H1 (cell line): ENCODE data around the gene AOC1. TPM values are rescaled to one million over a fixed set of nuclear protein-coding genes. Genes with fewer than 3 reads are reported as not detected.
A peak's percentile ranks its signal among the peaks of the same experiment; 100 is the strongest.

ENCODE experiments used
- CTCF ChIA-PET: fragments of 300-600 bp; sonication (Branson Sonifier 250); formaldehyde crosslinking; loops from one replicate; lab custom pipeline; 2021; ENCODE audit not compliant: partially characterized antibody; lab: Charles Lee
- POLR2A ChIA-PET: fragments of 300-600 bp; sonication (Branson Sonifier 250); formaldehyde crosslinking; loops from one replicate; lab custom pipeline; 2021; ENCODE audit warnings: inconsistent platforms; ENCODE audit not compliant: partially characterized antibody; lab: Charles Lee
- DNase-seq, 2 experiments: peaks; one replicate each; pipeline versions ENCODE4 v3.0.0 to v3.0.0-alpha.2; 2010 to 2022; ENCODE audit warnings: low spot score in 2 of 2, low read depth in 1 of 2, mixed read lengths in 1 of 2
- FAIRE-seq: peaks from 2 replicates; lab custom pipeline; 2011; peaks lifted over from hg19 to GRCh38; lab: Jason Lieb, UNC
- H2AFZ ChIP-seq: 2 replicates; pipeline ENCODE4 v1.8.1; 2012; ENCODE audit warnings: low read length, inconsistent platforms
- H2AK5ac ChIP-seq: 2 replicates; pipeline ENCODE4 v1.6.1; 2013; ENCODE audit warnings: low read depth, low read length
- H2BK120ac ChIP-seq: replicated peaks from 2 replicates; pipeline ENCODE3; 2013; ENCODE audit warnings: low read depth, low read length, inconsistent platforms
- H2BK12ac ChIP-seq: 2 replicates; pipeline ENCODE4 v1.6.1; 2013; ENCODE audit warnings: low read depth, low read length
- H2BK15ac ChIP-seq: 2 replicates; pipeline ENCODE4 v1.6.1; 2013; ENCODE audit warnings: low read length
- H2BK20ac ChIP-seq: 2 replicates; pipeline ENCODE4 v1.6.1; 2013; ENCODE audit warnings: low read length
- H2BK5ac ChIP-seq: 2 replicates; pipeline ENCODE4 v1.6.1; 2013; ENCODE audit warnings: low read depth, low read length
- H3K14ac ChIP-seq: 2 replicates; pipeline ENCODE4 v1.6.1; 2013; ENCODE audit warnings: inconsistent platforms; ENCODE audit not compliant: insufficient read length
- H3K18ac ChIP-seq: 2 replicates; pipeline ENCODE4 v1.6.1; 2013; ENCODE audit warnings: low read length; ENCODE audit errors: extremely low read depth
- H3K23ac ChIP-seq: 2 replicates; pipeline ENCODE4 v1.6.1; 2013; ENCODE audit warnings: inconsistent platforms; ENCODE audit not compliant: insufficient read length
- H3K23me2 ChIP-seq: 2 replicates; pipeline ENCODE4 v1.6.1; 2013; ENCODE audit warnings: low read depth, low read length
- H3K27ac ChIP-seq: 2 replicates; pipeline ENCODE4 v1.6.1; 2011; ENCODE audit warnings: low read depth, low read length, inconsistent platforms
- H3K27me3 ChIP-seq, 4 experiments: replicated peaks in 1 of 4; 1 replicate in 1 of 4; 2 replicates in 3 of 4; pipeline versions ENCODE4 v1.6.1 to v1.8.1; 2011 to 2013; ENCODE audit warnings: low read length in 3 of 4, mild to moderate bottlenecking in 3 of 4, inconsistent platforms in 2 of 4, mixed read lengths in 2 of 4, moderate library complexity in 1 of 4; ENCODE audit not compliant: control insufficient read depth in 3 of 4, insufficient read depth in 3 of 4; ENCODE audit errors: extremely low read depth in 1 of 4
- H3K36me3 ChIP-seq, 4 experiments: 2 replicates each; pipeline versions ENCODE4 v1.6.1 to v1.8.1; 2011 to 2013; ENCODE audit warnings: mild to moderate bottlenecking in 4 of 4, low read length in 3 of 4, moderate library complexity in 2 of 4, control low read depth in 1 of 4, inconsistent platforms in 1 of 4; ENCODE audit not compliant: insufficient read depth in 4 of 4, control insufficient read depth in 2 of 4
- H3K4ac ChIP-seq: replicated peaks from 2 replicates; pipeline ENCODE3; 2013; ENCODE audit warnings: low read length, low read depth, mixed read lengths, inconsistent platforms; ENCODE audit not compliant: insufficient read length
- H3K4me1 ChIP-seq, 4 experiments: replicated peaks in 1 of 4; 1 replicate in 1 of 4; 2 replicates in 3 of 4; pipeline versions ENCODE4 v1.6.1 to v1.8.1; 2011 to 2013; ENCODE audit warnings: low read length in 3 of 4, inconsistent platforms in 2 of 4, mixed read lengths in 1 of 4; ENCODE audit not compliant: insufficient read depth in 4 of 4, control insufficient read depth in 3 of 4
- H3K4me2 ChIP-seq, 2 experiments: 2 replicates each; pipeline versions ENCODE4 v1.6.1 to v1.8.1; 2011 to 2013; ENCODE audit warnings: low read depth in 2 of 2, low read length in 2 of 2, control low read depth in 1 of 2, inconsistent platforms in 1 of 2, mild to moderate bottlenecking in 1 of 2; ENCODE audit not compliant: insufficient read depth in 1 of 2
- H3K4me3 ChIP-seq, 4 experiments: fragments of 200-600, 300-600 bp in 1 of 4; sonication (generic), shearing (Covaris generic), sonication (Bioruptor Twin) in 1 of 4; 2 replicates each; pipeline versions ENCODE4 v1.5.1 to v1.8.1; 2011 to 2016; ENCODE audit warnings: low read length in 4 of 4, low read depth in 3 of 4, control low read depth in 2 of 4, inconsistent platforms in 2 of 4, mild to moderate bottlenecking in 2 of 4, mixed read lengths in 1 of 4, moderate library complexity in 1 of 4; ENCODE audit not compliant: insufficient read depth in 2 of 4; ENCODE audit errors: extremely low read depth in 1 of 4
- H3K56ac ChIP-seq: replicated peaks from 2 replicates; pipeline ENCODE3; 2013; ENCODE audit warnings: low read depth, mild to moderate bottlenecking, mixed read lengths, low read length, inconsistent platforms; ENCODE audit not compliant: insufficient read length
- H3K79me1 ChIP-seq: 2 replicates; pipeline ENCODE4 v1.6.1; 2013; ENCODE audit warnings: low read depth, low read length, control low read depth
- H3K79me2 ChIP-seq, 2 experiments: 2 replicates each; pipeline versions ENCODE4 v1.6.1 to v1.8.1; 2012 to 2013; ENCODE audit warnings: low read length in 2 of 2, mild to moderate bottlenecking in 2 of 2, inconsistent platforms in 1 of 2; ENCODE audit not compliant: insufficient read depth in 2 of 2, control insufficient read depth in 1 of 2
- H3K9ac ChIP-seq, 4 experiments: replicated peaks in 1 of 4; 1 replicate in 1 of 4; 2 replicates in 3 of 4; pipeline versions ENCODE4 v1.6.1 to v1.8.1; 2011 to 2013; ENCODE audit warnings: low read depth in 3 of 4, low read length in 3 of 4, control low read depth in 2 of 4, mild to moderate bottlenecking in 2 of 4, moderate library complexity in 2 of 4, inconsistent platforms in 1 of 4; ENCODE audit errors: extremely low read depth in 1 of 4
- H3K9me3 ChIP-seq, 2 experiments: 2 replicates each; pipeline versions ENCODE4 v1.6.1 to v1.8.1; 2012 to 2013; ENCODE audit warnings: mild to moderate bottlenecking in 2 of 2, moderate library complexity in 2 of 2, control low read depth in 1 of 2, inconsistent platforms in 1 of 2, low read depth in 1 of 2, low read length in 1 of 2, mixed read lengths in 1 of 2; ENCODE audit not compliant: insufficient read depth in 2 of 2
- H4K20me1 ChIP-seq, 2 experiments: replicated peaks in 1 of 2; 2 replicates each; pipeline versions ENCODE3 to v1.8.1; 2011 to 2013; ENCODE audit warnings: inconsistent platforms in 2 of 2, low read length in 2 of 2, mild to moderate bottlenecking in 1 of 2; ENCODE audit not compliant: insufficient read depth in 2 of 2, control insufficient read depth in 1 of 2
- H4K5ac ChIP-seq: 2 replicates; pipeline ENCODE4 v1.6.1; 2013; ENCODE audit warnings: low read length, low read depth, mixed read lengths, inconsistent platforms; ENCODE audit not compliant: insufficient read length
- H4K8ac ChIP-seq: 2 replicates; pipeline ENCODE4 v1.8.0; 2013; ENCODE audit warnings: mild to moderate bottlenecking, moderate library complexity, low read length, inconsistent platforms; ENCODE audit not compliant: insufficient read depth; ENCODE audit errors: extremely low read depth
- H4K91ac ChIP-seq: replicated peaks from 2 replicates; pipeline ENCODE3; 2013; ENCODE audit warnings: low read length, mixed read lengths, inconsistent platforms; ENCODE audit not compliant: insufficient read length
- CTCF ChIP-seq, 3 experiments: IDR thresholded peaks; 1 replicate in 2 of 3; 2 replicates in 1 of 3; pipeline versions ENCODE4 v1.5.1 to v1.6.1; 2011; ENCODE audit warnings: low read length in 3 of 3, mild to moderate bottlenecking in 3 of 3, inconsistent platforms in 2 of 3, low read depth in 1 of 3, moderate library complexity in 1 of 3; ENCODE audit not compliant: insufficient read depth in 1 of 3; ENCODE audit errors: control extremely low read depth in 1 of 3
- FOSL1 ChIP-seq: IDR thresholded peaks from 2 replicates; pipeline ENCODE4 v1.6.1; 2011; ENCODE audit warnings: mild to moderate bottlenecking, low read depth, low read length, moderate library complexity; ENCODE audit not compliant: insufficient read depth
- KDM5A ChIP-seq: fragments of 200-600 bp; IDR thresholded peaks from 2 replicates; pipeline ENCODE4 v1.7.1; 2012; ENCODE audit warnings: mild to moderate bottlenecking, low read length, inconsistent platforms, mixed read lengths
- RXRA ChIP-seq: IDR thresholded peaks from 2 replicates; pipeline ENCODE4 v1.6.1; 2011; ENCODE audit warnings: low read depth, mild to moderate bottlenecking, low read length, moderate library complexity; ENCODE audit not compliant: insufficient read depth
- SP2 ChIP-seq: IDR thresholded peaks from 2 replicates; pipeline ENCODE4 v1.6.1; 2012; ENCODE audit warnings: mild to moderate bottlenecking, low read length, inconsistent platforms
- WGBS, 2 experiments: shearing (Covaris generic) in 1 of 2; methylation state at CpG; one replicate each; pipeline versions ENCODE4 v1.1.6 to v1.1.7; 2013 to 2015; ENCODE audit warnings: low lambda C conversion rate in 2 of 2, mixed read lengths in 2 of 2, inconsistent platforms in 1 of 2, low coverage in 1 of 2, missing lambda C conversion rate in 1 of 2; ENCODE audit not compliant: insufficient replicate concordance in 2 of 2, insufficient coverage in 1 of 2, insufficient read length in 1 of 2; ENCODE audit errors: extremely low coverage in 1 of 2, missing lambda C conversion rate in 1 of 2; 5-methylcytosine and 5-hydroxymethylcytosine counted together
- polyA plus RNA-seq, 7 experiments: library from polyadenylated mRNA; depleted of rRNA in 3 of 7; stranded (reverse) in 5 of 7; unstranded in 2 of 7; fragments of >200 nt in 5 of 7; fragments of 200-250 nt in 2 of 7; gene quantifications; 1 replicate in 5 of 7; 2 replicates in 1 of 7; 4 replicates in 1 of 7; pipeline versions ENCODE4 v1.2.1 to v1.2.3, GENCODE V29; 2011 to 2013; ENCODE audit warnings: missing spikeins in 2 of 7, mixed read lengths in 2 of 7
- total RNA-seq: library from RNA; stranded (reverse); fragmentation: NEBNext Ultra II Directional; extraction: Animal tissue kit (Norgen Biotek cat#: 25700); gene quantifications from 2 replicates; pipeline ENCODE4 v1.2.1, GENCODE V29; 2021
- TF ChIP-seq, protein P1 (sequence below): IDR thresholded peaks from 2 replicates; pipeline ENCODE4 v1.6.1; 2011; ENCODE audit warnings: low read depth, mild to moderate bottlenecking, low read length; ENCODE audit not compliant: insufficient read depth

The AOC1 gene
- total and polyA plus RNA-seq, 2 of the 8 experiments (the other 6 are each of a cell fraction or from before 2014, with no cell fraction given), result 0.15 to 0.17 TPM

DNA sequence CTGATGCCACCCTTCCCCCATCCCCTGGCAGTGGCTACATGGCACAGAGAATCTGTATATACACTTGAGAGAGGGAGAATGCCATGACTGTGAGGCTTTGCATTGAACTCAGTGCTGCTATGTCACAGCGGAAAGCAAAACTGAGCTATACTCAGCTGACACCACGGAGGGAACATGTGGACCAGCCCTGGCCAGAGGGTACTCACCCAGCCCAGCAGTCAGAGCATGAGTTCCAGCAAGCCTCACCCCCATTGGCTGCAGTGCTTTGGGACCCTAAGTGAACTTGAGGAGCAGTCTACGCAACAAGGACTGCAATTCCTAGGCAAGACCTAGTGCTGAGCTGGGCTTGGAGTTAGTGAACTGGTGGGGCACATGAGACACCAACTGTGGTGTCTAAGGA is 10.3 kb upstream of the AOC1 start:
- Histone ChIP-seq H2BK20ac (no peak overlapping the region), H3K14ac (no peak overlapping the region), H3K9ac (no peak overlapping the region), H3K23me2 (no peaks in the 10 kb centered on the region), H3K23ac (no peak overlapping the region), H4K8ac (no peak overlapping the region), H3K4ac (no peak overlapping the region), H4K20me1 (no peaks in the 10 kb centered on the region), H2AFZ (no peak overlapping the region), H3K9me3 (no peaks in the 10 kb centered on the region), H2AK5ac (no peak overlapping the region), H3K4me3 (no peak overlapping the region), H3K56ac (no peak overlapping the region), H3K79me1 (no peaks in the 10 kb centered on the region), H3K36me3 (no peaks in the 10 kb centered on the region), H2BK12ac (peak overlapping the region; percentile 60; the same call in 1 of the 2 replicates), H2BK15ac (no peak overlapping the region; the same call in 1 of the 2 replicates), H3K27me3 (no peaks in the 10 kb centered on the region; a peak in 1 of 7 replicates), H3K4me1 (no peaks in the 10 kb centered on the region), H4K5ac (no peak overlapping the region), H3K4me2 (no peak overlapping the region), H2BK120ac (no peak overlapping the region), H2BK5ac (peak overlapping the region; percentile 66; the same call in 1 of the 2 replicates), H4K91ac (no peak overlapping the region), H3K27ac (no peak overlapping the region), H3K79me2 (no peaks in the 10 kb centered on the region), H3K18ac (no peak overlapping the region)
- FAIRE-seq (no peak), DNase-seq (no peak)
- TF ChIP-seq, protein P1, sequence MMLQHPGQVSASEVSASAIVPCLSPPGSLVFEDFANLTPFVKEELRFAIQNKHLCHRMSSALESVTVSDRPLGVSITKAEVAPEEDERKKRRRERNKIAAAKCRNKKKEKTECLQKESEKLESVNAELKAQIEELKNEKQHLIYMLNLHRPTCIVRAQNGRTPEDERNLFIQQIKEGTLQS, result no peak
- TF ChIP-seq FOSL1, result no peak
- no peak for TF ChIP-seq SP2
- TF ChIP-seq CTCF (IDR thresholded peaks at IDR 0.05; ENCODE audit: control extremely low read depth in 1 of 3, insufficient read depth in 1 of 3, low read depth in 1 of 3, low read length in 3 of 3), result no peak
- TF ChIP-seq KDM5A, result no peak
- no peak for TF ChIP-seq RXRA
- ChIA-PET CTCF (interaction anchor here (1.1 to 1.3 kb wide), 3 partner anchors 34 to 112 kb away, joined by 3 to 4 read pairs (median 3); no protein-coding TSS in a partner anchor), POLR2A (interaction anchor here (1.0 kb wide), 1 partner anchor 10 kb away, joined by 3 read pairs; no protein-coding TSS in a partner anchor)
- 94% methylated on average over 3 of the region's 3 CpGs; no CpG with 5 or more reads in 1 of the 2 experiments for WGBS, 2 experiments
